ENCODE results near the gene R3HDM4. TPM values are rescaled to one million over a fixed set of nuclear protein-coding genes. Genes with fewer than 3 reads are reported as not detected.

R3HDM4 gene
- total and polyA plus RNA-seq, 2 donors (not counting 3 experiments of a cell fraction or from before 2014, with no cell fraction given): 51.8 to 53.9 TPM

- Histone ChIP-seq H3K4me1 (ENCODE audit: control insufficient read depth, extremely low read depth, insufficient read depth, low read length) (no peaks in the 10 kb centered on the region), H3K4me2 (ENCODE audit: insufficient read depth, low read length) (no peak overlapping the region), H3K79me2 (ENCODE audit: control insufficient read depth, insufficient read depth, low read length) (no peaks in the 10 kb centered on the region), H3K27me3 (ENCODE audit: control insufficient read depth in 2 of 2, insufficient read depth in 2 of 2, low read length in 2 of 2) (no peaks in the 10 kb centered on the region), H2AFZ (ENCODE audit: low read depth, low read length) (no peak overlapping the region), H3K9me1 (replicated peaks; ENCODE audit: control insufficient read depth, extremely low read depth, insufficient read depth, low read length) (no peaks in the 10 kb centered on the region), H4K20me1 (replicated peaks; ENCODE audit: control insufficient read depth, extremely low read depth, insufficient read depth, low read length) (no peaks in the 10 kb centered on the region), H3K9me3 (replicated peaks; ENCODE audit: control insufficient read depth, insufficient read depth, low read length) (no peaks in the 10 kb centered on the region), H3K4me3 (replicated peaks in 1 of 3; ENCODE audit: insufficient read depth in 1 of 3, low read depth in 1 of 3, low read length in 3 of 3) (no peak overlapping the region), H3K27ac (ENCODE audit: insufficient read depth, low read depth, low read length) (no peak overlapping the region), H3K9ac (replicated peaks; ENCODE audit: extremely low read depth, insufficient read depth, low read length) (no peak overlapping the region), H3K36me3 (ENCODE audit: control insufficient read depth in 2 of 2, extremely low read depth in 1 of 2, insufficient read depth in 2 of 2, low read length in 2 of 2) (peaks cover 6 to 35% of the 10 kb centered on the region in 2 experiments)
- no TSS peak for BruUV-seq (replicated peaks)
- ChIA-PET POLR2A (no interaction called here), CTCF (interaction anchor here (1.2 kb wide), 1 partner anchor 26 kb away, joined by 4 read pairs; no protein-coding TSS in a partner anchor)
- TF ChIP-seq GATA2 (IDR thresholded peaks at IDR 0.05; ENCODE audit: insufficient read depth, insufficient read length, low read depth, low read length) (no peak), FOS (IDR thresholded peaks at IDR 0.05; ENCODE audit: borderline replicate concordance, insufficient read depth, low read length) (no peak), MAX (IDR thresholded peaks at IDR 0.05; ENCODE audit: insufficient read depth, insufficient read length) (no peak), EZH2 (IDR thresholded peaks at IDR 0.05; ENCODE audit: borderline replicate concordance, low read depth, low read length, severe bottlenecking) (no peak), POLR2A (IDR thresholded peaks at IDR 0.05; ENCODE audit: low read depth, low read length) (no peak)
- intact Hi-C loops (cut with micrococcal nuclease): no loop called here
- FAIRE-seq: no peak
- dilution Hi-C loops (cut with MboI; ENCODE audit: extremely low pct_ligation_motif_present, low sequenced_read_pairs): no loop called here
- DNase-seq (ENCODE audit: low read depth, low spot score): no peak
Observed at GRCh38 chr19:882871-883497, 30.0 kb downstream of the R3HDM4 start.

GRCh38 chr19:881385-882071 lies 31.5 kb downstream of the R3HDM4 start:
- dilution Hi-C loops (cut with MboI; ENCODE audit: extremely low pct_ligation_motif_present, low sequenced_read_pairs) (no loop called here), intact Hi-C loops (cut with micrococcal nuclease) (no loop called here)
- H3K27me3 ChIP-seq (ENCODE audit: control insufficient read depth in 2 of 2, insufficient read depth in 2 of 2, low read length in 2 of 2): no peaks in the 10 kb centered on the region
- H3K4me3 ChIP-seq (replicated peaks in 1 of 3; ENCODE audit: insufficient read depth in 1 of 3, low read depth in 1 of 3, low read length in 3 of 3): no peak overlapping the region
- no peak for FAIRE-seq
- TF ChIP-seq EZH2 (IDR thresholded peaks at IDR 0.05; ENCODE audit: borderline replicate concordance, low read depth, low read length, severe bottlenecking) (no peak), CTCF (IDR thresholded peaks at IDR 0.05; ENCODE audit: extremely low read depth in 1 of 2, insufficient read depth in 1 of 2, low read depth in 1 of 2, low read length in 2 of 2) (no peak), POLR2A (IDR thresholded peaks at IDR 0.05; ENCODE audit: low read depth, low read length) (no peak), MYC (IDR thresholded peaks at IDR 0.05; ENCODE audit: low read depth, low read length) (no peak), JUN (IDR thresholded peaks at IDR 0.05; ENCODE audit: borderline replicate concordance, insufficient read depth, insufficient read length, low read depth) (no peak), POLR2AphosphoS5 (IDR thresholded peaks at IDR 0.05; ENCODE audit: insufficient read depth, low read depth, low read length) (no peak), FOS (IDR thresholded peaks at IDR 0.05; ENCODE audit: borderline replicate concordance, insufficient read depth, low read length) (no peak), GATA2 (IDR thresholded peaks at IDR 0.05; ENCODE audit: insufficient read depth, insufficient read length, low read depth, low read length) (no peak), MAX (IDR thresholded peaks at IDR 0.05; ENCODE audit: insufficient read depth, insufficient read length) (no peak)
- no peaks in the 10 kb centered on the region for H3K9me1 ChIP-seq (replicated peaks; ENCODE audit: control insufficient read depth, extremely low read depth, insufficient read depth, low read length)
- DNase-seq (ENCODE audit: low read depth, low spot score): no peak
- no peaks in the 10 kb centered on the region for H3K79me2 ChIP-seq (ENCODE audit: control insufficient read depth, insufficient read depth, low read length)
- H4K20me1 ChIP-seq (replicated peaks; ENCODE audit: control insufficient read depth, extremely low read depth, insufficient read depth, low read length): no peaks in the 10 kb centered on the region
- H3K4me2 ChIP-seq (ENCODE audit: insufficient read depth, low read length): no peak overlapping the region
- ChIA-PET POLR2A (no interaction called here), CTCF (no interaction called here)
- no peak overlapping the region for H3K9ac ChIP-seq (replicated peaks; ENCODE audit: extremely low read depth, insufficient read depth, low read length)
- peaks cover 3 to 40% of the 10 kb centered on the region in 2 experiments for H3K36me3 ChIP-seq (ENCODE audit: control insufficient read depth in 2 of 2, extremely low read depth in 1 of 2, insufficient read depth in 2 of 2, low read length in 2 of 2)
- H3K4me1 ChIP-seq (ENCODE audit: control insufficient read depth, extremely low read depth, insufficient read depth, low read length): no peaks in the 10 kb centered on the region
- H3K27ac ChIP-seq (ENCODE audit: insufficient read depth, low read depth, low read length): no peak overlapping the region
- H3K9me3 ChIP-seq (replicated peaks; ENCODE audit: control insufficient read depth, insufficient read depth, low read length): no peaks in the 10 kb centered on the region
- no peak overlapping the region for H2AFZ ChIP-seq (ENCODE audit: low read depth, low read length)
- BruUV-seq (replicated peaks): no TSS peak

Measured in endothelial cell of umbilical vein (primary cell).